C4-2B (cell line): ENCODE results near the gene CALHM1.
"Not testable (repeated sequence)": the region's sequence is repeated elsewhere in the genome, so short reads cannot be mapped to it uniquely, and the experiment has no call there.

Experiments
- H3K27ac ChIP-seq: fragments of 450-650 bp; 2 replicates; pipeline ENCODE4 v1.5.1; 2017
- ZFX ChIP-seq: fragments of 450-650 bp; IDR thresholded peaks from 2 replicates; pipeline ENCODE4 v1.6.1; 2017
- TF ChIP-seq, protein P1 (sequence below): fragments of 450-650 bp; conservative IDR thresholded peaks from 2 replicates; pipeline ENCODE4 v1.5.1; 2017; ENCODE audit warnings: mild to moderate bottlenecking

CALHM1 gene

GRCh38 chr10:103423748-103424147 lies 35.0 kb downstream of the CALHM1 start:
- TF ChIP-seq, protein P1, sequence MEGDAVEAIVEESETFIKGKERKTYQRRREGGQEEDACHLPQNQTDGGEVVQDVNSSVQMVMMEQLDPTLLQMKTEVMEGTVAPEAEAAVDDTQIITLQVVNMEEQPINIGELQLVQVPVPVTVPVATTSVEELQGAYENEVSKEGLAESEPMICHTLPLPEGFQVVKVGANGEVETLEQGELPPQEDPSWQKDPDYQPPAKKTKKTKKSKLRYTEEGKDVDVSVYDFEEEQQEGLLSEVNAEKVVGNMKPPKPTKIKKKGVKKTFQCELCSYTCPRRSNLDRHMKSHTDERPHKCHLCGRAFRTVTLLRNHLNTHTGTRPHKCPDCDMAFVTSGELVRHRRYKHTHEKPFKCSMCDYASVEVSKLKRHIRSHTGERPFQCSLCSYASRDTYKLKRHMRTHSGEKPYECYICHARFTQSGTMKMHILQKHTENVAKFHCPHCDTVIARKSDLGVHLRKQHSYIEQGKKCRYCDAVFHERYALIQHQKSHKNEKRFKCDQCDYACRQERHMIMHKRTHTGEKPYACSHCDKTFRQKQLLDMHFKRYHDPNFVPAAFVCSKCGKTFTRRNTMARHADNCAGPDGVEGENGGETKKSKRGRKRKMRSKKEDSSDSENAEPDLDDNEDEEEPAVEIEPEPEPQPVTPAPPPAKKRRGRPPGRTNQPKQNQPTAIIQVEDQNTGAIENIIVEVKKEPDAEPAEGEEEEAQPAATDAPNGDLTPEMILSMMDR, result no peak
- TF ChIP-seq ZFX, result no peak
- no peak overlapping the region for H3K27ac ChIP-seq

- TF ChIP-seq, protein P1, result no peak
- TF ChIP-seq ZFX, result no peak
Measured at GRCh38 chr10:103419101-103419500, 39.6 kb downstream of the CALHM1 start.

GRCh38 chr10:103417601-103418000 lies 41.1 kb downstream of the CALHM1 start:
- TF ChIP-seq ZFX, result no peak
- TF ChIP-seq, protein P1, result no peak
- no peak overlapping the region for H3K27ac ChIP-seq

More at GRCh38 chr10:103419101-103419500, 39.6 kb downstream of the CALHM1 start:
- H3K27ac ChIP-seq, result no peak overlapping the region

DNA sequence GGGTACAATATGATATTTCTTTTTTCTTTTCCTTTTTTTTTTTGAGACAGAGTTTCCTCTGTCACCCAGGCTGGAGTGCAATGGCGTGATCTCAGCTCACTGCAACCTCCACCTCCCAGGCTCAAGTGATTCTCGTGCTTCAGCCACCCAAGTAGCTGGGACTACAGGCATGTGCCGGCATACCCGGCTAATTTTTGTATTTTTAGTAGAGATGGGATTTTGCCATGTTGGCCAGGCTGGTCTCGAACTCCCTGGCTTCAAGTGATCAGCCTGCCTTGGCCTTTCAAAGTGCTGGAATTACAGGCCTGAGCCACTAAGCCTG lies 41.6 kb downstream of the CALHM1 start:
- not testable (repeated sequence) for H3K27ac ChIP-seq

DNA sequence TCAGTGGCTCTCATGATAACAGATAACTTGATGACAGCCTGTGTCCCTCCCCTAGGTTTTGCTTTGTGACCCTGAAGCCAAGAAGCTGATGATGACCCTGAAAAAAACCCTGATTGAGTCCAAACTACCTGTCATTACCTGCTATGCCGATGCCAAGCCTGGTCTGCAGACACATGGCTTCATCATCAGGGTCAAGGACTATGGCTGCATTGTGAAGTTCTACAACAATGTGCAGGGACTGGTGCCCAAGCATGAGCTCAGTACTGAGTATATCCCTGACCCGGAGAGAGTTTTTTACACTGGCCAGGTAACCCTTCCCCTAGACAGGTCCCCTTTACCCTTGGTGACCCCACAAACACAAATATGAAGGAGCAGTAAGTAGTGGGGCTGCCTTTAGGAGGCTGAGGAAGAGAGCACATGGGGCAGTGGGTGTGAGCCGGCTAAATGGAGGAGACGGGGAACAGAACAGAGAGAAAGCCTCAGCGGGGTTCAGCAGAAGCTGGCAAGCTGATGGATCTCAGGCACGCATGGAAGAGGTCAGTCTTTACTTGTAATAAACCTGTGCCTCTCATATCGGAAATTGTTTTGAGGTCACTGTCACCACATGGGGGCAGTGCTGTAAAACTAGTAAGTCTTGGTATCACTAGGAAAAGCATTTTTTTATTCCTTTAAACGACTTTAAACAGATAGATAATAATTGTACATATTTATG lies 42.1 kb downstream of the CALHM1 start:
- TF ChIP-seq ZFX, result no peak
- TF ChIP-seq, protein P1, result peak; percentile 70

DNA sequence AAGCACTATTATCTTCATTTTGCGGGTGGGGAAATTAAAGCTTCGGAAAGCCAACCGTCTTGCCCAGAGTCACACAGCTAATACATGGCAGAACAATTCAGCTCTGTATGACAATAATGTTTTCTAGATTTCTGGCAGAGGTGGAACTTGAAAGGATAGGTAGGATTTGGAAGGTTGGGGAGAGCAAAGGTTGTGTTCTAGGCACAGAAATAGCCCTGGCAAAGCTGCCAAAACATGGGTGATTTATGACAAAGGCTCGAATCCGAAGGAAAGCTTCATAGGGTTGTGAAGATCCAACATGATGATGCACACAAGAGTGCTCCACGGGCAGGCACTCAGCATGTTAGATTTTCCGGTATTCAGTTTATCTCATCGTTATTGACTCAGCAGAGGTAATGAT lies 43.1 kb downstream of the CALHM1 start:
- no peak for TF ChIP-seq ZFX
- TF ChIP-seq, protein P1, result no peak
- H3K27ac ChIP-seq, result no peak overlapping the region

More for the DNA sequence above, 42.1 kb downstream of the CALHM1 start:
- no peak overlapping the region for H3K27ac ChIP-seq

GRCh38 chr10:103413564-103413963 lies 45.1 kb downstream of the CALHM1 start:
- no peak for TF ChIP-seq ZFX
- TF ChIP-seq, protein P1, result no peak
- no peak overlapping the region for H3K27ac ChIP-seq
